Ishikawa (cell line): ENCODE data around the gene CEMP1.

Source experiments
- EGR1 ChIP-seq: IDR thresholded peaks from 2 replicates; pipeline ENCODE4 v1.6.1; 2012
- RAD21 ChIP-seq: IDR thresholded peaks from 2 replicates; pipeline ENCODE4 v1.6.1; 2012; ENCODE audit warnings: low read depth
- YY1 ChIP-seq: IDR thresholded peaks from 2 replicates; pipeline ENCODE4 v1.6.1; 2012; ENCODE audit warnings: low read depth
- ZBTB7A ChIP-seq: IDR thresholded peaks from 2 replicates; pipeline ENCODE4 v1.6.1; 2012; ENCODE audit warnings: low read depth
- TF ChIP-seq, protein P1 (sequence below): IDR thresholded peaks from 2 replicates; pipeline ENCODE4 v1.6.1; 2012
- TF ChIP-seq, protein P2 (sequence below): IDR thresholded peaks from 2 replicates; pipeline ENCODE4 v1.6.1; 2012; ENCODE audit warnings: low read depth, mild to moderate bottlenecking

DNA sequence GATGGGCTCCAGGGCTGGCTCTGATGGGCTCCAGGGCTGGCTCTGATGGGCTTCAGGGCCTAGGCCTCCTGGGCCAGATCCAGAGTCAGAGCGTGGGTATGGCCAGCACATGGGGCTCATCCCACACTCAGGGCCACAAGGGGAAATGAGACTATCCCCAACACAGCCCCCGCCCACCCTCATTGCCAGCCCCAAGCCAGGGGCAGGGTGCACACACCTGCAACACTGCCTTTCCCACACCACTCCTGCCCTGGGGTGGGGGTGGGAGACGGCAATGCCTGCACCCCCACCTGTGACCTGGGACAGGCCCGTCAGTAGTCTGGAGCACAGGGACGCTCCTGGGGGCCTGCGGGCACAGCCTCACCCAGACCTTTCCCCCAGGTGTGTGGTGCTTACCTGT lies 31.8 kb downstream of the CEMP1 start:
- TF ChIP-seq, protein P1, sequence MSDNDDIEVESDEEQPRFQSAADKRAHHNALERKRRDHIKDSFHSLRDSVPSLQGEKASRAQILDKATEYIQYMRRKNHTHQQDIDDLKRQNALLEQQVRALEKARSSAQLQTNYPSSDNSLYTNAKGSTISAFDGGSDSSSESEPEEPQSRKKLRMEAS, result no peak
- no peak for TF ChIP-seq YY1
- no peak for TF ChIP-seq RAD21
- no peak for TF ChIP-seq EGR1
- TF ChIP-seq ZBTB7A, result no peak
- TF ChIP-seq, protein P2, sequence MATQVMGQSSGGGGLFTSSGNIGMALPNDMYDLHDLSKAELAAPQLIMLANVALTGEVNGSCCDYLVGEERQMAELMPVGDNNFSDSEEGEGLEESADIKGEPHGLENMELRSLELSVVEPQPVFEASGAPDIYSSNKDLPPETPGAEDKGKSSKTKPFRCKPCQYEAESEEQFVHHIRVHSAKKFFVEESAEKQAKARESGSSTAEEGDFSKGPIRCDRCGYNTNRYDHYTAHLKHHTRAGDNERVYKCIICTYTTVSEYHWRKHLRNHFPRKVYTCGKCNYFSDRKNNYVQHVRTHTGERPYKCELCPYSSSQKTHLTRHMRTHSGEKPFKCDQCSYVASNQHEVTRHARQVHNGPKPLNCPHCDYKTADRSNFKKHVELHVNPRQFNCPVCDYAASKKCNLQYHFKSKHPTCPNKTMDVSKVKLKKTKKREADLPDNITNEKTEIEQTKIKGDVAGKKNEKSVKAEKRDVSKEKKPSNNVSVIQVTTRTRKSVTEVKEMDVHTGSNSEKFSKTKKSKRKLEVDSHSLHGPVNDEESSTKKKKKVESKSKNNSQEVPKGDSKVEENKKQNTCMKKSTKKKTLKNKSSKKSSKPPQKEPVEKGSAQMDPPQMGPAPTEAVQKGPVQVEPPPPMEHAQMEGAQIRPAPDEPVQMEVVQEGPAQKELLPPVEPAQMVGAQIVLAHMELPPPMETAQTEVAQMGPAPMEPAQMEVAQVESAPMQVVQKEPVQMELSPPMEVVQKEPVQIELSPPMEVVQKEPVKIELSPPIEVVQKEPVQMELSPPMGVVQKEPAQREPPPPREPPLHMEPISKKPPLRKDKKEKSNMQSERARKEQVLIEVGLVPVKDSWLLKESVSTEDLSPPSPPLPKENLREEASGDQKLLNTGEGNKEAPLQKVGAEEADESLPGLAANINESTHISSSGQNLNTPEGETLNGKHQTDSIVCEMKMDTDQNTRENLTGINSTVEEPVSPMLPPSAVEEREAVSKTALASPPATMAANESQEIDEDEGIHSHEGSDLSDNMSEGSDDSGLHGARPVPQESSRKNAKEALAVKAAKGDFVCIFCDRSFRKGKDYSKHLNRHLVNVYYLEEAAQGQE, result no peak
